Thymus (tissue), 14 donors: ENCODE measurements around the gene ZNF419. TPM values are rescaled to one million over a fixed set of nuclear protein-coding genes. Genes with fewer than 3 reads are reported as not detected.
"Not testable (repeated sequence)": the region's sequence is repeated elsewhere in the genome, so short reads cannot be mapped to it uniquely, and the experiment has no call there.

ENCODE experiments used
- DNase-seq, 9 donors: peaks; one replicate each; pipeline ENCODE4 v3.0.0-alpha.2; 2013; ENCODE audit warnings: low spot score in 9 of 9, low read depth in 6 of 9, missing footprints in 1 of 9
- H3K27ac ChIP-seq, 2 donors: one replicate each; pipeline ENCODE4 v1.5.1; 2013; ENCODE audit warnings: control low read depth in 1 of 2, low read depth in 1 of 2, low read length in 1 of 2, mild to moderate bottlenecking in 1 of 2, moderate library complexity in 1 of 2
- H3K27me3 ChIP-seq, 2 donors: one replicate each; pipeline ENCODE4 v1.5.1; 2013; ENCODE audit warnings: low read length in 1 of 2; ENCODE audit not compliant: control insufficient read depth in 2 of 2, insufficient read depth in 1 of 2
- H3K36me3 ChIP-seq, 2 donors: one replicate each; pipeline ENCODE4 v1.5.1; 2013; ENCODE audit warnings: low read length in 1 of 2, mild to moderate bottlenecking in 1 of 2, moderate library complexity in 1 of 2; ENCODE audit not compliant: control insufficient read depth in 2 of 2, insufficient read depth in 2 of 2
- H3K4me1 ChIP-seq, 2 donors: one replicate each; pipeline ENCODE4 v1.5.1; 2013; ENCODE audit warnings: low read length in 2 of 2; ENCODE audit not compliant: control insufficient read depth in 2 of 2, insufficient read depth in 2 of 2
- H3K4me3 ChIP-seq, 2 donors: one replicate each; pipeline ENCODE4 v1.5.1; 2013; ENCODE audit warnings: low read length in 2 of 2, control low read depth in 1 of 2, mild to moderate bottlenecking in 1 of 2
- H3K9me3 ChIP-seq, 2 donors: one replicate each; pipeline ENCODE4 v1.5.1; 2013; ENCODE audit warnings: low read length in 1 of 2, mild to moderate bottlenecking in 1 of 2; ENCODE audit not compliant: control insufficient read depth in 2 of 2, insufficient read depth in 1 of 2
- WGBS: extraction: QIAGEN DNeasy Blood & Tissue Kit; methylation state at CpG from one replicate; pipeline ENCODE4 v1.1.7; 2013; 5-methylcytosine and 5-hydroxymethylcytosine counted together
- long read RNA-seq, 10 donors: transcript quantifications; one replicate each; lab custom pipeline, GENCODE V29; 2026
- polyA plus RNA-seq: library from polyadenylated mRNA; stranded (reverse); fragments of 200-250 nt; gene quantifications from one replicate; pipeline ENCODE4 v1.2.3, GENCODE V29; 2013
- total RNA-seq: library from RNA; stranded (reverse); fragments of 120-200 nt; gene quantifications from one replicate; pipeline ENCODE4 v1.2.4, GENCODE V29; 2013
- donor health status: healthy.

ZNF419 gene
- 10.7 TPM for total RNA-seq
- polyA plus RNA-seq: 12.2 TPM
- long read RNA-seq, donor 1, partial matches to known transcripts: 0 of 1 reads
- long read RNA-seq, donor 1, other reads (novel, unspliced or antisense): 0 of 1 reads
- long read RNA-seq, donor 2, partial matches to known transcripts: 0 of 4 reads
- long read RNA-seq, donor 2, other reads (novel, unspliced or antisense): 0 of 4 reads
- long read RNA-seq, donor 3, partial matches to known transcripts: 0 of 8 reads
- long read RNA-seq, donor 3, other reads (novel, unspliced or antisense): 0 of 8 reads
- long read RNA-seq, donor 4, partial matches to known transcripts: 0 of 2 reads
- long read RNA-seq, donor 4, other reads (novel, unspliced or antisense): 0 of 2 reads
- long read RNA-seq, donor 5, partial matches to known transcripts: 0 of 5 reads
- long read RNA-seq, donor 5, other reads (novel, unspliced or antisense): 0 of 5 reads
- long read RNA-seq, donor 6: 0 reads
- long read RNA-seq, donor 7, partial matches to known transcripts: 0 of 1 reads
- long read RNA-seq, donor 7, other reads (novel, unspliced or antisense): 0 of 1 reads
- long read RNA-seq, donor 8, partial matches to known transcripts: 0 of 1 reads
- long read RNA-seq, donor 8, other reads (novel, unspliced or antisense): 0 of 1 reads
- long read RNA-seq, donor 9: 0 reads
- long read RNA-seq, donor 10, partial matches to known transcripts: 0 of 1 reads
- long read RNA-seq, donor 10, other reads (novel, unspliced or antisense): 0 of 1 reads

DNA sequence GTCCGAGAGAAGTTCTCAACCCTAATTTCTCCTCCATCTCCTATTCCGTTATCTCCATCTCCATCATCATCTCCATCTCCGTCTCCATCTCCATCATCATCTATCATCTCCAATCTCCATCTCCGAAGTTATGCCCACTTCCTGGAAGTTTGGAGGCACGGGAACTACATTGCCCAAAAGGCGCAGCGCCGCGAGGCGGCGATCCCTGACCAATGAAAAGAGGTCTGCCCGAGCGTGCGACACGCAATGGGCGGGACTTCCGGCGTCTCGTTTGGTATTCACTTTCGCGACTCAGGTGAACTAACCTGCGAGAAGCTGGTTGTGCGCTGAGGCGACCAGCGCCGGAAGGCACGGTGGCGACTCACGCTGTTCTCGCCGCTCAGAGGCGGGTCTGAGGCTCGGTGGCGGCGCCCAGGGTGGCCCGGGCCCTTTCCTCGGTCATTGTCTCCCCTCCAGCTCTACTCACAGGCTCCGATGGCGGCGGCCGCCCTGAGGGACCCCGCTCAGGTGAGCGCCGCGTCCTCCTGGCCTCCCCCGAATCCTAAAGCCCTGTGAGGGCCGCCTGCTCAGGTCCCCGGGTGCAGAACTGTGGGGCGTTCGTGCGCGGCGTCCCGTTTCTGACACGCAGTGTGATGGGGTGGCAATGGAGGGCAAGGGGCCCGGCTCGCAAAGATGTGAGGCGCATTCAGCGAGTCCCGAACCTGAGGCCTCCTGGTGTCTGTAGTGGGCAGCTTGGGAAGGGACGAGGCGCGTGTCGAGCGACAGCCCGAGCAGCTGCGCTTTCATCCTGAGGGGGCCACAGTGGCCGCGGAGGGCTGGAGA is at the start of gene ZNF419:
Gene ZNF419, plus strand, starts transcription at position 274 of the 822 bp plus-strand sequence. Its CDS starts 201 bp downstream, at position 475.
- not testable (repeated sequence) for H3K27me3 ChIP-seq, H3K9me3 ChIP-seq, H3K4me1 ChIP-seq
- 2% methylated on average over 58 of the region's 69 CpGs for WGBS
- peaks cover 9 to 23% of the 10 kb centered on the region in 2 donors for H3K36me3 ChIP-seq
- peak; percentile 80 to 94 (median 85) for DNase-seq
- peak within 1 kb of the TSS; percentile 36 to 87 for H3K27ac ChIP-seq
- H3K4me3 ChIP-seq: peak within 1 kb of the TSS; percentile 66 to 76

DNA sequence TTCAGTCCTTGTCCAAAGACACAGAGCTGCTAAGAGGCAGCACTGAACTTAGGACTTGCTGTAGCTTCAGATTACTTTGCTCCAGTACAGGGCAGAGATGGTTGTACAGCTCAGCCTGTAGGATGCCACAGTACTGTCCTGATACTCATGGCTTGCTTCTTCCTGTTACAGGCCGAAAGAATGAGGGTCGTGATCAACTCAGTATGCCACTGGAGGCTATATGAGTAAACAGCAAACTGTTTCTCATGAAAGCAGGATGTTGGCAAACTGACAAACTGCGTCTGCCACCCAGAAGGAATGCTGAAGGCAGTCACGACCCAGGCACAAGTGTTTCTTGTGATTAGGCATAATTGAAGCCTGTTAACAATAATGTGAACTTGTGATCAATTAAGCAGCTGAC is 49.6 kb upstream of the ZNF419 start:
- 95% methylated on average over 4 of the region's 4 CpGs for WGBS
- peaks cover 9 to 13% of the 10 kb centered on the region in 2 donors for H3K4me1 ChIP-seq
- peaks cover 3 to 4% of the 10 kb centered on the region in 2 donors for H3K36me3 ChIP-seq
- no peak overlapping the region for H3K27ac ChIP-seq
- H3K9me3 ChIP-seq: peaks cover 0 to 26% of the 10 kb centered on the region in 2 donors
- no peak for DNase-seq
- H3K27me3 ChIP-seq: no peaks in the 10 kb centered on the region
- no peak overlapping the region for H3K4me3 ChIP-seq

DNA sequence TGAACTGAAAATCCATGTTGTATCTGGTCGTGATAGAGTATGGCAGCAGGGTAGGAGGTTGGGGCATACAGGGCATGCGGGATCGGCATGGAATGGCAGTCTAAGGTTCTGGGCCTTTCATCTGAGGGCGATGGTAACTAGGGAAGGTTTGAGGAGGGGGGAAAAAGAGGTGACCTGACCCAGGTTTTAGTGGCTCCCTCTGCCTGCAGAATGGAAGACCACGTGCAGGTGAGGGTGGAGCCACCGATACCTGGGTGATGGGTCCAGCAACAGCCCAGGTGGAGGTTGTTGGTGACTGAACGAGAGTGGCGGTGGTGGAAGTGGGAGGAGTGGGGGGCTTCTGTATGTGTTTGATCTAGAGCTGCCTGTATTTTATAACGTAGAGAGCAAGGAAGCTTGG is 48.6 kb upstream of the ZNF419 start:
- DNase-seq: no peak
- peaks cover 0 to 32% of the 10 kb centered on the region in 2 donors for H3K9me3 ChIP-seq
- no peak overlapping the region for H3K4me3 ChIP-seq
- WGBS: 97% methylated on average over 9 of the region's 9 CpGs
- H3K27me3 ChIP-seq: no peaks in the 10 kb centered on the region
- H3K27ac ChIP-seq: no peak overlapping the region
- peaks cover 9 to 13% of the 10 kb centered on the region in 2 donors for H3K4me1 ChIP-seq
- peaks cover 9 to 14% of the 10 kb centered on the region in 2 donors for H3K36me3 ChIP-seq

- Histone ChIP-seq H3K27ac (no peak overlapping the region), H3K4me3 (no peak overlapping the region), H3K36me3 (peaks cover 14 to 23% of the 10 kb centered on the region in 2 donors), H3K27me3 (no peaks in the 10 kb centered on the region), H3K9me3 (peaks cover 0 to 39% of the 10 kb centered on the region in 2 donors), H3K4me1 (no peaks in the 10 kb centered on the region)
- DNase-seq: no peak
- 85% methylated on average over 7 of the region's 7 CpGs for WGBS
These were observed 45.4 kb upstream of the ZNF419 start for GRCh38 chr19:57441979-57442752.

GRCh38 chr19:57443121-57443696 is 44.3 kb upstream of the ZNF419 start:
- DNase-seq: no peak
- Histone ChIP-seq H3K4me3 (no peak overlapping the region), H3K36me3 (peaks cover 14 to 22% of the 10 kb centered on the region in 2 donors), H3K9me3 (peaks cover 0 to 39% of the 10 kb centered on the region in 2 donors), H3K4me1 (no peaks in the 10 kb centered on the region), H3K27ac (no peak overlapping the region), H3K27me3 (no peaks in the 10 kb centered on the region)
- 86% methylated on average over 5 of the region's 5 CpGs for WGBS

DNA sequence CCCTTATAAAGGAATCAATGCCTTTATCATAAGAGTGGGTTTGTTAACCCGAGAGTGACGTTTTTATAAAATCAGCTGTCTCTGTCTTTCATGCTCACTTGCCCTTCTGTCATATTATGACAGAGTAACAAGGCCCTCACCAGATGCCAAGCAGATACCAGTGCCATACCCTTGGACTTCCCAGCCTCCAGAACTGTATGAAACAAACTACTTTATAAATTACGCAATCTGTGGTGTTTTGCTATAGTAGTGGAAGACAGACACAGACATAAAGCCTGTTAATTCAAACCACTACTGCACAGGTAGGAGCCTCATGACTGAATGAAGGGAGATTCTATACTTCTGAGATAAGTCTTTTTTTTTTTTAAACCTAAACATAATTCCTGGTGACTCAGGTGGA is 35.2 kb upstream of the ZNF419 start:
- Histone ChIP-seq H3K9me3 (peaks cover 1 to 8% of the 10 kb centered on the region in 2 donors), H3K27ac (no peak overlapping the region), H3K36me3 (no peaks in the 10 kb centered on the region), H3K4me3 (no peak overlapping the region), H3K27me3 (no peaks in the 10 kb centered on the region), H3K4me1 (no peaks in the 10 kb centered on the region)
- WGBS: 95% methylated on average over 3 of the region's 3 CpGs
- no peak for DNase-seq

GRCh38 chr19:57465680-57466381 is 21.7 kb upstream of the ZNF419 start:
- peaks cover 0 to 20% of the 10 kb centered on the region in 2 donors for H3K9me3 ChIP-seq
- no peaks in the 10 kb centered on the region for H3K4me1 ChIP-seq
- WGBS: 74% methylated on average over 5 of the region's 5 CpGs
- H3K4me3 ChIP-seq: no peak overlapping the region
- no peaks in the 10 kb centered on the region for H3K36me3 ChIP-seq
- DNase-seq: peak in 5 of 9 donors; percentile 8 to 59 (median 19)
- H3K27me3 ChIP-seq: no peaks in the 10 kb centered on the region
- no peak overlapping the region for H3K27ac ChIP-seq

DNA sequence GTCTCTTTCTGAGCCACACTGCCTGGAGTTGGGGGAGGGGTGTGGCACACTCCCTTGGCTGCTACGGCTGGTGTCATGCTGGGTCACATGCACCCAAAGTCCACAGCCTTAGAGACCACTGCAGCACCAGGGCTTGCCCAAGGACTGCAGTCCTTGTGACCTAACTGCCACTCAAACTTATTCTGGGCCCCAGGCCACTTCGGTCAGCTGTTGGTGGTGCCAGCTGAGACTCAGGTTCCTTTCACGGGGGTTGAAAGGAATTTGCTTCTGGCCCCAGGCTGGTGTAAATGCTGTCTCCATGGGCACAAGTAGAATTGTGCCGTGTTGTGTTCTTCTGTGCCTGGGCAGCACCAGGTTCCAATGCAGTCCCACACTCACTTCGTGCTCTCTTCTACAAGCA is 21.1 kb upstream of the ZNF419 start:
- Histone ChIP-seq H3K4me1 (no peaks in the 10 kb centered on the region), H3K27me3 (no peaks in the 10 kb centered on the region), H3K36me3 (no peaks in the 10 kb centered on the region), H3K4me3 (no peak overlapping the region), H3K9me3 (peaks cover 0 to 20% of the 10 kb centered on the region in 2 donors), H3K27ac (no peak overlapping the region)
- WGBS: 97% methylated on average over 5 of the region's 5 CpGs
- DNase-seq: no peak
